WERI-Rb-1 (cell line): Measurements from ENCODE around the gene FAS.

Experiments
- DNase-seq: peaks from one replicate; pipeline ENCODE4 v3.0.0-alpha.2; 2020
- H3K27ac ChIP-seq: fragments of 250-450 bp; sonication (Bioruptor Pico); 2 replicates; pipeline ENCODE4 v1.5.1; 2020; ENCODE audit warnings: mild to moderate bottlenecking, moderate library complexity
- H3K27me3 ChIP-seq: fragments of 250-450 bp; sonication (Bioruptor Pico); 2 replicates; pipeline ENCODE4 v1.5.1; 2021; ENCODE audit warnings: mild to moderate bottlenecking, low read depth, moderate library complexity; ENCODE audit not compliant: insufficient read depth, severe bottlenecking
- H3K36me3 ChIP-seq: fragments of 250-450 bp; sonication (Bioruptor Pico); 2 replicates; pipeline ENCODE4 v1.5.1; 2020; ENCODE audit warnings: mild to moderate bottlenecking, moderate library complexity
- H3K4me3 ChIP-seq: 2 replicates; pipeline ENCODE4 v1.5.1; 2011; ENCODE audit warnings: low read depth, mild to moderate bottlenecking, control low read depth, low read length
- H3K9me3 ChIP-seq: fragments of 250-450 bp; sonication (Bioruptor Pico); 2 replicates; pipeline ENCODE4 v1.5.1; 2021; ENCODE audit warnings: mild to moderate bottlenecking, moderate library complexity; ENCODE audit not compliant: severe bottlenecking
- TF ChIP-seq, protein P1 (sequence below): IDR thresholded peaks from 2 replicates; pipeline ENCODE4 v1.5.1; 2011; ENCODE audit warnings: low read depth, mild to moderate bottlenecking, control low read depth, inconsistent platforms, low read length

Gene FAS

DNA sequence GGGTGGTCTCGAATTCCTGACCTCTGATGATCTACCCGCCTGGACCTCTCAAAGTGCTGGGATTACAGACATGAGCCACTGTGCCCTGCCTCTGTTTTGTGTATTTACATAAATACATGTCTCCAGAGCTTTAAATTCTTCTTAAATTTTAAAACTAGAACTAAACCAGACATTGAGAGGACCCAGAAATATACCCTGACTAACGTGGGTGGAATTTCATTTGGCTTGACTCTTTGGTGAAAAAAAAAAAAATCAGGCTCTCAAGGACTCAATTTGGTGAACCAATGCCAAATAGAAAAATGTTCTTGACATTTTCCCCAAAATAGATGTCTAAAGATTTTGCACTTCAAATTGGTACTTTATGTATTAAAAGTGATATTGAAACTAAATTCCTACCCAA, 16.6 kb upstream of the FAS start:
- no peaks in the 10 kb centered on the region for H3K9me3 ChIP-seq
- H3K27ac ChIP-seq = no peak overlapping the region
- TF ChIP-seq, protein P1, sequence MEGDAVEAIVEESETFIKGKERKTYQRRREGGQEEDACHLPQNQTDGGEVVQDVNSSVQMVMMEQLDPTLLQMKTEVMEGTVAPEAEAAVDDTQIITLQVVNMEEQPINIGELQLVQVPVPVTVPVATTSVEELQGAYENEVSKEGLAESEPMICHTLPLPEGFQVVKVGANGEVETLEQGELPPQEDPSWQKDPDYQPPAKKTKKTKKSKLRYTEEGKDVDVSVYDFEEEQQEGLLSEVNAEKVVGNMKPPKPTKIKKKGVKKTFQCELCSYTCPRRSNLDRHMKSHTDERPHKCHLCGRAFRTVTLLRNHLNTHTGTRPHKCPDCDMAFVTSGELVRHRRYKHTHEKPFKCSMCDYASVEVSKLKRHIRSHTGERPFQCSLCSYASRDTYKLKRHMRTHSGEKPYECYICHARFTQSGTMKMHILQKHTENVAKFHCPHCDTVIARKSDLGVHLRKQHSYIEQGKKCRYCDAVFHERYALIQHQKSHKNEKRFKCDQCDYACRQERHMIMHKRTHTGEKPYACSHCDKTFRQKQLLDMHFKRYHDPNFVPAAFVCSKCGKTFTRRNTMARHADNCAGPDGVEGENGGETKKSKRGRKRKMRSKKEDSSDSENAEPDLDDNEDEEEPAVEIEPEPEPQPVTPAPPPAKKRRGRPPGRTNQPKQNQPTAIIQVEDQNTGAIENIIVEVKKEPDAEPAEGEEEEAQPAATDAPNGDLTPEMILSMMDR = no peak
- H3K4me3 ChIP-seq = no peak overlapping the region
- no peaks in the 10 kb centered on the region for H3K36me3 ChIP-seq
- no peaks in the 10 kb centered on the region for H3K27me3 ChIP-seq
- no peak for DNase-seq

DNA sequence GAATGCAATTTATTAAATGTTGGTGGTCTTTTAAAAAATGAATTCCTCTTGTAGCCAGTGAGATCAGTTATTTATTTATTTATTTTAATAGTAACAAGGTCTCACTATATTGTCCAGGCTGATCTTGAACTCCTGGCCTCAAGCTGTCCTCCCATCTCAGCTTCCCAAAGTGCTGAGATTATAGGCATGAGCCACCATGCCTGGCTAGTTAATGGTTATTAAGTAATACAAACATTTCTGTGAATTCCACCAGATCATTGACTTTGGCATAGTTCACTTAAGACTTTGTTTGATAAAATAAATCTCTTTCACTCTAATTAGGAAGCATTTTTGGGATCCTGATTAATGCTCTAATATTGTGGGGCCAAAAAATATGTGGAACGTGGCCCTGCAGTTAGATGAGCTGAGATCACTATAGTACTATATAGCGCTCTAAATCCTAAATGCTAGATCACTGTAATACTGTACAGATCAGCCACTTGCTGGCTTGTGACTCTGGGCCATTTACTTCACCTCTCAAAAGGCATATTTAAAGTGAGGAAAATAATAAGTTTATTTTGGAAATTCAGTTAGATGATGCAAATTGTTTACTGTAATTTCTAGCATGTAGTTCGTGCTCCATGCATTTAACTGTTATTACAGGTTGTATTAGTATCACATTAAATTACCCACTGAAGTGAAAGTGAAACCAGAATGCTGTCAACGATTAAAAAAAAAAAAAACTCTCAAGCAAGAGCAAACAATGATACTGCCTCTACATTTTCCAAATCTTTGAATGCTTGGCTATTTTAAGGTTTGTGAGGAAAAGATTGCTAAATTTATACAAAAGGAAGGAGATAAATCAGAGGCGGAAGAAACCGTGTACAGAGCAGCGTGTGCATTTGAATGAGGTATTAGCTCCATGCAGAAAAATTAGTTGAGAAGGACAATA, 15.9 kb upstream of the FAS start:
- no peak overlapping the region for H3K27ac ChIP-seq
- H3K4me3 ChIP-seq = no peak overlapping the region
- no peak for DNase-seq
- H3K36me3 ChIP-seq = no peaks in the 10 kb centered on the region
- H3K27me3 ChIP-seq = no peaks in the 10 kb centered on the region
- TF ChIP-seq, protein P1 = no peak
- H3K9me3 ChIP-seq = no peaks in the 10 kb centered on the region

DNA sequence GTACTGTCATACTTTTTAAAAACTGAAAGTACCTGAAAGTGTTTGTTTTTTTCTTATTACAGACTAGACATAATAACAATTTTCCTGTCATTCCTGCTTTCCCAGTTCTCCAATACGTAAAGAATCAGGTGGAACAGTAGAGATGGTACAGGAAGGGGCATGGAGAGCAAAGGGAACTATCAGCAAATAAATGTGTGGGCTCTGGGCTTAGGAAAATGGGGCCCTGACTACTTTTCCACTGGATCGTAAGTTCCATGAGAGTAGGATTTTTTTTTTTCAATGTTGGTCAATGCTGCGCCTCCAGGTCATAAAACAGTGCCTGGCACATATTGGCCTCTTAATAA, 15.2 kb upstream of the FAS start:
- DNase-seq = no peak
- TF ChIP-seq, protein P1 = no peak
- H3K4me3 ChIP-seq = no peak overlapping the region

DNA sequence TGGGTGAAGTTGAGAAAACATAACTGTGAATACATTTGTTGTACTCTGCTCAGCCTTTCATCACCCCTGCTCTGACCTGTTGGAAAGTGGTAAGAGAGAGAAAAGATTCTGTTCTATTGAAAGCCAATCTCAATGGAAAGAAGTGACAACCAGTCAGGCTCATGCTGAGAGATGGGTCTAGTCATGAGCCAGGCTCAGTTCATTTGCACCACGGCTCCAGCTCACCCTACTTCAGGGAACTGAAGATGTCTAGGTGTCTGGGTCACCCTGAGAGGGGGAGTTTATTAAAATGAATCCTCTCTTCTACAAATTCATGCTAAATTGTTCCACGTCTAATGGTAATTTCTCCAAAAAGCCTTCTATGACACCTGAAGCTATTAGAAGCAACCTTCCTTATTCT, 12.1 kb upstream of the FAS start:
- H3K36me3 ChIP-seq = no peaks in the 10 kb centered on the region
- no peaks in the 10 kb centered on the region for H3K9me3 ChIP-seq
- no peak overlapping the region for H3K27ac ChIP-seq
- no peak for DNase-seq
- TF ChIP-seq, protein P1 = no peak
- no peaks in the 10 kb centered on the region for H3K27me3 ChIP-seq
- H3K4me3 ChIP-seq = no peak overlapping the region

More for the DNA sequence above, 15.2 kb upstream of the FAS start:
- Histone ChIP-seq H3K27ac (no peak overlapping the region), H3K27me3 (no peaks in the 10 kb centered on the region), H3K9me3 (no peaks in the 10 kb centered on the region), H3K36me3 (no peaks in the 10 kb centered on the region)

DNA sequence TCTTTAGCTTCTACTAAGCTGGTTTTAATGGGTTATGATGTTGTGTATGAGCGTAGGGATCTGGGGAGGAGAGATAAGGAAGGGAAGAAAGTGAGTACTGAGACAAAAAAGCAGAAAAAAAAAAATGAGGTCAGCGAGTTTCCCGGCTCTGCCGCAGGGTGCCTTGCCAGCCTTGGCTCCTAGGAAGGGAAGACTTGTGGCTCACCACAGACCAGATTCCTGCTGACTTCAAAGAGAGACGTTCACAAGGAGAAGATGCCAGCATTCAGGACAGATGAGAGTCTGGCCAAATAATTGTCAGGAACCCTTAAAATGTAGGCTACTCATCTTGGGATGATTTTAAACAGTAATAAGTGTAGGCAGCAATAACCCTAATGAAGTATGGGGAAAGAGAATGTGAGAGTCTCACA, 11.4 kb upstream of the FAS start:
- Histone ChIP-seq H3K36me3 (no peaks in the 10 kb centered on the region), H3K4me3 (no peak overlapping the region), H3K9me3 (no peaks in the 10 kb centered on the region), H3K27ac (no peak overlapping the region), H3K27me3 (no peaks in the 10 kb centered on the region)
- DNase-seq = no peak
- TF ChIP-seq, protein P1 = no peak

DNA sequence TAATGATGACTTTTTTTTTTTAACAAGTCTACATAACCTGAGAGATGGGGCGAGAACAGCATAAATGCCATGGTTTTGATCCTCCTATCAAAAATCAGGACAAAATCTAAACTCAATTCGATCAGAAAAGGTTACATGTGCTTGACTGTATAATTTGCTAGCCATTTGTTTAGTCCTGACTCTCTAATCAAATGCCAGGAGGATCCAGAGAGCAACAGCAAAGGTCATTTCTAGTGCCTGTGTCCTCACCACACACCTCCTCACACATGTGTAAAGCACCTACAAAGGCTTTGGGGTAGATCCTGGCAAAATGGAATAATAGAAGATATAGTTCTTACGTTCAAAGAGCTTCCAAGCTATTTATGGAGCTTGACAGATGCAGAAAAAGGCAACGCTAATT, 11.0 kb upstream of the FAS start:
- H3K36me3 ChIP-seq = no peaks in the 10 kb centered on the region
- H3K27me3 ChIP-seq = no peaks in the 10 kb centered on the region
- no peak overlapping the region for H3K4me3 ChIP-seq
- H3K9me3 ChIP-seq = no peaks in the 10 kb centered on the region
- no peak for DNase-seq
- TF ChIP-seq, protein P1 = no peak
- H3K27ac ChIP-seq = no peak overlapping the region
